ENCODE measurements around the gene ANO1. TPM values are rescaled to one million over a fixed set of nuclear protein-coding genes. Genes with fewer than 3 reads are reported as not detected.
A peak's percentile ranks its signal among the peaks of the same experiment; 100 is the strongest.

The ANO1 gene
- total RNA-seq, 1 donor from 2014 or later, result 0.05 TPM

GRCh38 chr11:70137383-70137782 lies 59.3 kb downstream of the ANO1 start:
- DNase-seq (ENCODE audit: low read depth), result no peak

GRCh38 chr11:70138403-70138802 lies 60.3 kb downstream of the ANO1 start:
- DNase-seq (ENCODE audit: low read depth), result no peak

DNA sequence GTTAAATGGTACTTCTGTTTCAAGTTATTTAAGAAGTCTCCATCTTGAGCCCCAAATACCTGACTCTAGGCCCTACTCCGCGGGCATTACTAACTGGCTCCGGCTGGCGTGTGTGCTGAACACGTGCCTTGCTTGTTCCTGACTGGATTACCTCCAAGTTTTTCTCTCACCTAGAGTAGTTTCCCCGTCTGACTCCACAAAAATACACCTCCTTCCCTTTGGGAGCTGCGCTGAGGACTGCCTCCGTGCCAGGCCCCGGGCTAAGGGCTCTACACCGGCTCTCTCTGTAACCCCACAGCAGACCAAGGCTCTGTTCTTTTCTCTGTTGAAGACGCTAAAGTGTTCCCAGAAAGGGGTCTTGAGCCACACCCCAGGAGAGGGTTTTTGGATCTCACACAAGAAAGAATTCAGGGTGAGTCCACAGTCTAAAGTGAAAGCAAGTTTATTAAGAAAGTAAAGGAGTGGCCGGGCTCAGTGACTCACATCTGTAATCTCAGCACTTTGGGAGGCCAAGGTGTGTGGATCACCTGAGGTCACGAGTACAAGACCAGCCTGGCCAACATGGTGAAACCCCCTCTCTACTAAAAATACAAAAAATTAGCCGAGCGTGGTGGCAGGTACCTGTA lies 61.8 kb downstream of the ANO1 start:
- no peak for DNase-seq (ENCODE audit: low read depth)

DNA sequence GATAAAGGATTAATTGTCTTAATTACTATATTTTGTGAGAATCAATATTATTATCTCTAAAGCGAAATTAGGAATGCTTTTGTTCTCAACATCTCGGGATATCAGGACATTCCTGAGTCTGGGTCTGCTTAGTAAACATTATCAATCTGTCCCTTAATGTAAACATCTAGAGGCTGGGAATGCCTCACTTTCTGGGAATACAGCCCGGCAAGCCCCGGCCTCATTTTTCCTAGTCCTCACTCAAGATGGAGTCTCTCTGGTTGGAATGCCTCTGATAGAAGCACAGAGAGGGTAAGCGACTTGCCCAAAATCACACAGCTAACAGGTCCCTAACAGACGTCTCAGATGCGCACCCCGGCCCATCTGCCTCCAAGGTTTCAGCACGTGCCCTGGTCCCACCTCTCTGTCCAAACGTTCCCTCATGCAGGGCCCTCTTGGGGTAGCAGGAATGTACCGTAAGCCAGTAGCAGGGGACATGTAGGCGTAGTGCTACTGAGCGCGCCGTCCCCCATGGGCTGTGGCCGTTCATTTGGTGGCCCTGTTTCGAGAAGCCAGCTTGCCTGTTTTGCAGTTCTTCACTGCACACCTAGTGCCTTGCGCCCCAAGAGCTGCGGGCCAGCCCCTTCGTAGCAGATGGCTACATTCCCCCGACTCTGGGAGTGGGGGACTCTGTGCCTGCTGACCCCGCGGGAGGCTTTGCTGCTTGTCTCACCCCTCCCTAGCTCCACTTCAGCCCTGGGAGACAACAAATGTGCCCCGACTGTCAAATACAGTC lies 62.8 kb downstream of the ANO1 start:
- DNase-seq (ENCODE audit: low read depth), result no peak

- no peak for DNase-seq (ENCODE audit: low read depth)
Observed at GRCh38 chr11:70141486-70142220, 63.5 kb downstream of the ANO1 start.

GRCh38 chr11:70142221-70142875 lies 64.2 kb downstream of the ANO1 start:
- DNase-seq (ENCODE audit: low read depth), result no peak

- no peak for DNase-seq (ENCODE audit: low read depth)
Observed at GRCh38 chr11:70144262-70144661, 66.1 kb downstream of the ANO1 start.

DNA sequence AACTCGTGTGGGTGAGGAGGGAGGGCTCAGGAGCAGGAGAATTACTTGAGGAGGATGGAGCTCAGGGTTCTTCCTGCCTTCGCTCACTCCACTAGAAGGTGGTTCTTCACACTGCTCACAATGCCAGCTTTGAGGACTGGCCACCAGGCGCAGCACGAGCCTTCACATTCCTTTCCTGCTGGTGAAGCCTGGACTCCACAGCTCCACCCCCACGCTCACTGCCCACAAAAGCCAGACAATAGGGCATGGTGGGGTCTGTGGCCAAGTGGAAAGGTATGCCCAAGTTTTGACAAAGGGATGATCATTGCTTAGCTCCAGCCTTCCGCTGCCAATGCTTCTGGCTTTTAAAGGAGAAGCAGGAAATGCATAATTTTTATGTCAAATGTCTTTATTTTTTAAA lies 67.0 kb downstream of the ANO1 start:
- no peak for DNase-seq (ENCODE audit: low read depth)

DNA sequence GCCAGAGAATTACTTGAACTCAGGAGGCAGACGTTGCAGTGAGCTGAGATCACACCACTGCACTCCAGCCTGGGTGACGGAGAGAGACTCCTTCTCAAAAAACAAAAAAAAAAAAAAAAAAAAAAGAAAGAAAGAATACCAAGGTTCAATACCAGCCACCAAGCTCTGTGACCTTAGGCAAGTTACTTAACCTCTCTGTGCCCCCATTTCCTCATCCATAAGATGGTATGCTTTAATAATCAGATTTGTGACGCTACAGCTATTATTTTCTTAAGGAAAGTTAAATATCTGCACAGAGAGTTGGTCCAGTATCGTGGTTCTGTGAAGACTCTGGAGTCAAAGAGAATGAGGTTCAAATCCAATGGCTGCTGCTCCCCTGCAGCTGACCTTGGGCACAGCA lies 67.7 kb downstream of the ANO1 start:
- no peak for DNase-seq (ENCODE audit: low read depth)

DNA sequence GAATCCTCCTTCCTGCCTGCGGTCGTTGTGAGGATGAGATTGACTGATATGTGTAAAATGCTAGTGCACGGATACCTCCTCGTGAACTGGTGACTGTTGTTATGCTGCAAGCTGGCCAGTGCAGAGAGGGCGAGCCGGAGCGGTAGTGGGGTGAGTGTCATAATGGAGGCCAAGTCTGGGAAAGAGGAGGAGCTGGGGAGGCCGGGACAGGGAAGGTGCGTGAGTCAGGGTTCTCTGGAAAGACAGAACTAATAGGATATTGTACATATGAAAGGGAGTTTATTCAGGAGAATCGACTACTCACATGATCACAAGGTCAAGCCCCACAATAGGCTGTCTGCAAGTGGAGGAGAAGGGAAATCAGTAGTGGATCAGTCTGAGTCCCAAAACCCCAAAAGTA lies 68.2 kb downstream of the ANO1 start:
- no peak for DNase-seq (ENCODE audit: low read depth)

DNA sequence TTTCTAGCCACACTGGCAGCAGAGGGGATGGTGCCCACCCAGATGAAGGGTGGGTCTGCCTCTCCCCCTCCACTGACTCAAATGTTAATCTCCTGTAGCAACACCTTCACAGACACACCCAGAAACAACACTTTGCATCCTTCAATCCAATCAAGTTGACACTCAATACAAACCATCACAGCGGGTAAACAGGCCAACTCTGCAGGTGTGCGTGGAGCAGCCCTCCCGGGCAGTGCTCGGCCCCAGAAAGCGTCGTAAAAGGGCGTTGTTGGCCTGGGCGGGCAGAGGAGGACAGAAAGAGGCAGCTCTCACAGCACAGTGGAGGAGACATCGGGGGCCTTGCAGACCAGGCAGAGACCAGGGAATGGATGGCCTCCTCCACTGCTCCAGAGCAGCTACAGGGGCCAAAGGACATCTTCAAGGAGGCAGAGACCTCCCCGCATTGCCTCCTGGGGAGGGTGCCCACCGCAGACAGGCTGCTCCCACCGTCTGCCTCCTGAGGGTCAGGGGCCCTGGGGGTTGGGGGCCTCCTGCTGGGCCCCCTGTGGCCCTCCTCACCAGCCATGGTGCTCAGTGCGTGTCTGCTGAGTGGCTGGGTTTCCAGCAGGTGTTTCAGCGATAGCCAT lies 68.9 kb downstream of the ANO1 start:
- no peak for DNase-seq (ENCODE audit: low read depth)

DNA sequence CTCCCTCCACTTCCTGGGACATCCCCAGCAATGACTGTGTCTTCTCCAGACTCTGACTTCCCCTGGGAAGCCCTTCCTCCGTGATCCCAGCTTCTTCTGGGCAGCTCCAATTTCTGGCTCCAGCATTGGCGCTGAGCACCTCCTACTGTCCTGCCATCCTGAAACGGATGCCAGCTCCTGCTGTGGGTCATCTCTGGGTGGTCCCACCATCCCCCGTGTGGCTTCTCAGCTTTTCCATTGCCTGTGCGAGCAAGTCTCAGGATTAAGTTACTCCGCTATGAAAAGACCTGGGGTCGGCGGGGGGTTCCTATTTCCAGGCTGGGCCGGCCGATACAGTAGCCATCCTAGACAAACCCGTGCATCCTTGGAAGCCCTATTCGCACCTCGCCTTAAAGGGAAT lies 69.6 kb downstream of the ANO1 start:
- no peak for DNase-seq (ENCODE audit: low read depth)

DNA sequence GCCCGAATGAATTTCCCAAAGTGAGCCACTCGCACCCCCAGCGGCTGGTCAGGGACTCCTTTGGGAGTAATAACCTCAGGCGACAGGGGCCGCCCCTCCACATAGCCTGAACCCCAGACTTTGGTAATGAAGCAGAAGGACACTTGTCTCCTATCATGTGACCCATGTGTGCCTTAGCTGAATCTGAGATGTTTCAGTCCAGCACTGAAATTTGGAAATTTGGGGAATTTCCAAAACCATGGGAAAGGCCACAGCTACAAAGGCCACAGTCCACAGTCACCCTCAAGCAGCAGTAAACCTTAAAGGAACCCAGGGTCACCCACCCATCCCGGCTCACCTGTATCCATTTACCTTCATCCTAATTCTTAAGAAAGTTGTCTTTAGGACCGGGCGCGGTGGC lies 73.6 kb downstream of the ANO1 start:
- no peak for DNase-seq (ENCODE audit: low read depth)

- no peak for DNase-seq (ENCODE audit: low read depth)
Observed at GRCh38 chr11:70153133-70153727, 75.1 kb downstream of the ANO1 start.

- DNase-seq (ENCODE audit: low read depth), result no peak
Observed at GRCh38 chr11:70155386-70155785, 77.3 kb downstream of the ANO1 start.

GRCh38 chr11:70156291-70157037 lies 78.3 kb downstream of the ANO1 start:
- no peak for DNase-seq (ENCODE audit: low read depth)

- peak; percentile 7 for DNase-seq (ENCODE audit: low read depth)
Observed at GRCh38 chr11:70158201-70158600, 80.1 kb downstream of the ANO1 start.

DNA sequence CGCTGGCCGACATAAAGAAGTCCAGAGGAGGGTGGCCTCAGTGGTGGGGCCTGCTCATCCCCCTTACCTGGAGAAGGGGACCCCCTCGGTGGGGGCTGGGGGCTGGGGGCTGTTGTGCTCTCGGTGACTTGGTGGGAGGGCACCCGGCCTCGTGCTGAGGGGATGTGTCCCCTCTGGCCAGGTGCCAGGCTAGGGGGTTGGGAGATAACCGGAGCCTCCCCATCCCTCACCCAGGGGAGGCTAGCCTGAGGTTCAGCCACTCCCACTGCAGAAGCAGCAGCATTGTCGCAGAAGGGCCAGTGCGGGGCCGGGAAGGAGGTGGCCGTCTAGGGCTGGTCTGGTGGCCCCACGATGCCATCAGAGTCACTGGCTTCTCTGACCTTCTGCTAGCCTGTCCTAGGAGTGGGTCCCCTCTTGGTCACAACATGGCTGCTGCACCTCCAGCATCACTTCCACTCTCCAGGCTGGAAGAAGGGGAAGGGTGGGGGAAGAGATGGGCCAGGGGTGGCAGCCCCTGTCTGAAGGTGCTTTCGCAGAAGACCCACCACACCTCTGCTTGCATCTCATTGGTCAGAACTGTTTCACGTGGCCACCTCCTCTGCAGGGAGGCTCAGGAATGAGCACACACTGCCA lies 80.8 kb downstream of the ANO1 start:
- DNase-seq (ENCODE audit: low read depth), result no peak

DNA sequence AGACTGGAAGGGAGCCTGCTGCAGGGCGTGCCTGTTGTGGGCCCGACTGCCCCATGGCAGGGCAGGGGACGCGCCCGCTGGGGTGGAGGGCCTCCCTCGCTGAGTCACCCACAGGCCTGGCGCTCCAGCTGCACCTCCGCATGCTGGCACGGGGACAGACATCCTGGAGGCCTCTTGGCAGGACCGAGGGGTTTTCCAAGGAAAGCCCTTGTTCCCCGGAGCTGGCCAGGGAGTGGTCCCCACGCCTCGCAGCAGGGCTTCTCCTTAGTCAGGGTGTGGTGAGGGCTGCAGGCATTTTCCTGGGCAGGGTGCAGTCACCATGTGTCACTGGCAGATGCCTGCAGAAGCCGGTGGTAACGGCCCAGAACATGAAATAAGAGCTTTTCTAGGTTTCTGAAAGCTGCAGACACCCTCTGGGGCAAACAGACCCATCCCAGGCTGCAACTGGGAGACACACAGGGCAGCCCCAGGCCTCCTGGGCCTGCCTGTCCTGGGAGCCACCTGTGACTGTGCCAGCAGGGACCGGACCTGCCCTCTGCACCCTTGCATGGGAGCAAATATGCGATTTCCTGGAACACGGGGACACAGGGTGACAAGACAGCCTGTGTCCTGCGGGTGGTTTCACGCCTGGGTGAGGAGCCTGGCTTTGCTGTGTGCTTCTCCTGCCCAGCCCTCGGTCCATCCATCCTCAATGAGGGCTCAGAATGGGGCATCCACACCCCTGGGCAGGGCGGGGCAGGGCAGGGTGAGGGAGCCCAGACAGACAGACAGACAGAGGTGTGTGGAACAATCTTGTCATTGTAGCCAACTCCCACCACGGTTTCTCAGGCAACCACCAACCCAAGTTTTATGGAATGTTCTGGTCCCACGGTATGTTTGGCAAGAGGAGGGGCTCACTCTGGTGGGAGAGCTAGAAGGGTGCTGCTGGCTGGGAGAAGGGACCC lies 81.8 kb downstream of the ANO1 start:
- peak; percentile 18 for DNase-seq (ENCODE audit: low read depth)

Data from renal cortical epithelial cell (primary cell).